K562 (cell line): ENCODE results near the gene GALNT17.

Experiments
- EP300 ChIP-seq: IDR thresholded peaks from 2 replicates; pipeline ENCODE4 v1.6.1; 2012; ENCODE audit warnings: low read length, improper control_type of control experiment
- ETV5 ChIP-seq: sonication (generic); formaldehyde crosslinking; IDR thresholded peaks from 2 replicates; pipeline ENCODE4 v1.4.0; 2020; ENCODE audit warnings: low read depth, mild to moderate bottlenecking, missing genetic modification reagents
- JUN ChIP-seq, 2 experiments: sonication (generic) in 1 of 2; formaldehyde crosslinking in 1 of 2; IDR thresholded peaks; 2 replicates each; pipeline versions ENCODE4 v1.6.1 to v1.8.0; 2012 to 2022; ENCODE audit warnings: borderline replicate concordance in 2 of 2, mild to moderate bottlenecking in 2 of 2, improper control_type of control experiment in 1 of 2, low read depth in 1 of 2, low read length in 1 of 2, missing genetic modification reagents in 1 of 2
- POLR2A ChIP-seq: fragments of 450-650 bp; conservative IDR thresholded peaks from 2 replicates; pipeline ENCODE4 v1.6.1; 2016
- SMAD1 ChIP-seq: fragments of 150-350 bp; IDR thresholded peaks from 2 replicates; pipeline ENCODE4 v1.6.1; 2014; ENCODE audit warnings: low read length, low read depth; ENCODE audit not compliant: partially characterized antibody
- SMARCB1 ChIP-seq: IDR thresholded peaks from 2 replicates; pipeline ENCODE4 v1.6.1; 2011; ENCODE audit warnings: improper control_type of control experiment, low read depth; ENCODE audit not compliant: insufficient read length
- XRCC5 ChIP-seq: fragments of 200-400 bp; formaldehyde crosslinking; IDR thresholded peaks from 2 replicates; pipeline ENCODE4 v1.6.1; 2017; ENCODE audit warnings: low read depth, mild to moderate bottlenecking, low read length
- ZNF431 ChIP-seq: sonication (generic); formaldehyde crosslinking; IDR thresholded peaks from 2 replicates; pipeline ENCODE4 v1.8.0; 2022; ENCODE audit warnings: mild to moderate bottlenecking, missing genetic modification reagents
- ZNF507 ChIP-seq: conservative IDR thresholded peaks from 2 replicates; pipeline ENCODE4 v1.6.1; 2017; ENCODE audit warnings: missing genetic modification characterization, missing compliant biosample characterization
- TF ChIP-seq, protein P1 (sequence below): sonication (generic); formaldehyde crosslinking; IDR thresholded peaks from 2 replicates; pipeline ENCODE4 v1.9.0; 2022; ENCODE audit warnings: mild to moderate bottlenecking, missing genetic modification reagents

- TF ChIP-seq ZNF431 (CRISPR knock-in tag): no peak
- no peak for TF ChIP-seq EP300
- no peak for TF ChIP-seq SMAD1
- TF ChIP-seq, protein P1, sequence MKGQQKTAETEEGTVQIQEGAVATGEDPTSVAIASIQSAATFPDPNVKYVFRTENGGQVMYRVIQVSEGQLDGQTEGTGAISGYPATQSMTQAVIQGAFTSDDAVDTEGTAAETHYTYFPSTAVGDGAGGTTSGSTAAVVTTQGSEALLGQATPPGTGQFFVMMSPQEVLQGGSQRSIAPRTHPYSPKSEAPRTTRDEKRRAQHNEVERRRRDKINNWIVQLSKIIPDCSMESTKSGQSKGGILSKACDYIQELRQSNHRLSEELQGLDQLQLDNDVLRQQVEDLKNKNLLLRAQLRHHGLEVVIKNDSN (CRISPR knock-in tag): no peak
- no peak for TF ChIP-seq ETV5 (CRISPR knock-in tag)
- no peak for TF ChIP-seq SMARCB1
- TF ChIP-seq XRCC5: no peak
- no peak for TF ChIP-seq ZNF507 (tag)
- TF ChIP-seq POLR2A: no peak
- TF ChIP-seq JUN (IDR thresholded peaks at IDR 0.05; ENCODE audit: borderline replicate concordance, low read depth, low read length): no peak
- TF ChIP-seq JUN (CRISPR knock-in tag; IDR thresholded peaks at IDR 0.05; ENCODE audit: borderline replicate concordance): no peak
These were observed 271.4 kb downstream of the GALNT17 start for GRCh38 chr7:71403202-71403946.
